ENCODE results near the gene NPAS2. TPM values are rescaled to one million over a fixed set of nuclear protein-coding genes. Genes with fewer than 3 reads are reported as not detected.

Gene NPAS2
- total RNA-seq, 1 donor, result 8.7 TPM

DNA sequence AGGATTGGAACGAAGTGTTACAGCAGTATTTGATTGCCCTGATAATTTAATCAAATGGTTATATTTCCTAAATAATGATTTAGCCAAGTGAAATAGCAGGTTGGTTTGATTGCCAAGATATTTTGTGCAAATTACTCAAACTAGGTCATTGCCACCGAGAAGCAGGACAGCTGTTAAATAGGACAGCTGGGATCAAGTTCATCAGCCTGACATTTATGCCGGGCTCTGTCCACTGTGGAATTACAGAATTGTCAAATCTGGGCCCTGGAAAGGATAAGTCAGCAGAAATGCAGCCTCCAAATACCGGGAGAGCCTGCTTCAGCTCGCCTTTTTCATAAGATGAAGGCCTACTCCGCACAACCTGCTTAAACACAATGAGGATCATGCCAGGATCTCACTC lies 108.3 kb downstream of the NPAS2 start:
- TF ChIP-seq, protein P1, sequence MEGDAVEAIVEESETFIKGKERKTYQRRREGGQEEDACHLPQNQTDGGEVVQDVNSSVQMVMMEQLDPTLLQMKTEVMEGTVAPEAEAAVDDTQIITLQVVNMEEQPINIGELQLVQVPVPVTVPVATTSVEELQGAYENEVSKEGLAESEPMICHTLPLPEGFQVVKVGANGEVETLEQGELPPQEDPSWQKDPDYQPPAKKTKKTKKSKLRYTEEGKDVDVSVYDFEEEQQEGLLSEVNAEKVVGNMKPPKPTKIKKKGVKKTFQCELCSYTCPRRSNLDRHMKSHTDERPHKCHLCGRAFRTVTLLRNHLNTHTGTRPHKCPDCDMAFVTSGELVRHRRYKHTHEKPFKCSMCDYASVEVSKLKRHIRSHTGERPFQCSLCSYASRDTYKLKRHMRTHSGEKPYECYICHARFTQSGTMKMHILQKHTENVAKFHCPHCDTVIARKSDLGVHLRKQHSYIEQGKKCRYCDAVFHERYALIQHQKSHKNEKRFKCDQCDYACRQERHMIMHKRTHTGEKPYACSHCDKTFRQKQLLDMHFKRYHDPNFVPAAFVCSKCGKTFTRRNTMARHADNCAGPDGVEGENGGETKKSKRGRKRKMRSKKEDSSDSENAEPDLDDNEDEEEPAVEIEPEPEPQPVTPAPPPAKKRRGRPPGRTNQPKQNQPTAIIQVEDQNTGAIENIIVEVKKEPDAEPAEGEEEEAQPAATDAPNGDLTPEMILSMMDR (IDR thresholded peaks at IDR 0.05; ENCODE audit: extremely low read depth, low read depth, low read length), result no peak
- no peak overlapping the region for H3K27ac ChIP-seq (ENCODE audit: low read depth, low read length)
- no peaks in the 10 kb centered on the region for H3K79me2 ChIP-seq (ENCODE audit: insufficient read depth, low read length)
- H3K4me3 ChIP-seq (ENCODE audit: insufficient read depth, low read length), result no peak overlapping the region
- H2AFZ ChIP-seq (ENCODE audit: low read length), result no peak overlapping the region
- DNase-seq (ENCODE audit: insufficient read length, low spot score, missing footprints), result no peak
- no peaks in the 10 kb centered on the region for H3K9me3 ChIP-seq (ENCODE audit: low read depth, low read length)
- H3K4me2 ChIP-seq (ENCODE audit: insufficient read depth, low read length), result no peak overlapping the region
- H3K4me1 ChIP-seq (ENCODE audit: insufficient read depth, low read length), result peaks cover 10% of the 10 kb centered on the region
- no peaks in the 10 kb centered on the region for H4K20me1 ChIP-seq (ENCODE audit: insufficient read depth, low read length)
- H3K36me3 ChIP-seq (ENCODE audit: insufficient read depth, low read length), result no peaks in the 10 kb centered on the region
- peaks cover 3% of the 10 kb centered on the region for H3K27me3 ChIP-seq (ENCODE audit: insufficient read depth, low read length)

DNA sequence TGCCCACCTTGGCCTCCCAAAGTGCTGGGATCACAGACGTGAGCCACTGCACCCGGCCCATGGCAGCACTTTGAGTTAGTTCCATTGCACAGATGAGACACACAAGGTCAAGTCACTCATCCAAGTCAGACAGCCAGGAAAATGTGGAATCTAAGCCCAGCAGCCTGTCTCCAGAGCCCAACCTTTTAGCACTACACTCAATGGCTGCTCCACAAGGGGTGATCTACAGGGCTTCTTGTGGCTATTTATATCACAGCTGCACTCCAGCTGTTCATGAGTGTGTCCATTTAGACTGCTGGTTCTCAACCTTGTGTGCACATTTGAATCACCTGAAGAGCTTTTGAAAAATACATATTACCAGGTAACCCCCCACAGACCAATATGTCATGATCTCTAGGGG lies 109.2 kb downstream of the NPAS2 start:
- Histone ChIP-seq H3K4me2 (ENCODE audit: insufficient read depth, low read length) (no peak overlapping the region), H4K20me1 (ENCODE audit: insufficient read depth, low read length) (no peaks in the 10 kb centered on the region), H3K79me2 (ENCODE audit: insufficient read depth, low read length) (no peaks in the 10 kb centered on the region), H3K27me3 (ENCODE audit: insufficient read depth, low read length) (peaks cover 3% of the 10 kb centered on the region), H2AFZ (ENCODE audit: low read length) (no peak overlapping the region), H3K4me1 (ENCODE audit: insufficient read depth, low read length) (peaks cover 8% of the 10 kb centered on the region), H3K27ac (ENCODE audit: low read depth, low read length) (no peak overlapping the region), H3K36me3 (ENCODE audit: insufficient read depth, low read length) (no peaks in the 10 kb centered on the region), H3K4me3 (ENCODE audit: insufficient read depth, low read length) (no peak overlapping the region), H3K9me3 (ENCODE audit: low read depth, low read length) (no peaks in the 10 kb centered on the region)
- DNase-seq (ENCODE audit: insufficient read length, low spot score, missing footprints), result no peak
- TF ChIP-seq, protein P1 (IDR thresholded peaks at IDR 0.05; ENCODE audit: extremely low read depth, low read depth, low read length), result no peak

DNA sequence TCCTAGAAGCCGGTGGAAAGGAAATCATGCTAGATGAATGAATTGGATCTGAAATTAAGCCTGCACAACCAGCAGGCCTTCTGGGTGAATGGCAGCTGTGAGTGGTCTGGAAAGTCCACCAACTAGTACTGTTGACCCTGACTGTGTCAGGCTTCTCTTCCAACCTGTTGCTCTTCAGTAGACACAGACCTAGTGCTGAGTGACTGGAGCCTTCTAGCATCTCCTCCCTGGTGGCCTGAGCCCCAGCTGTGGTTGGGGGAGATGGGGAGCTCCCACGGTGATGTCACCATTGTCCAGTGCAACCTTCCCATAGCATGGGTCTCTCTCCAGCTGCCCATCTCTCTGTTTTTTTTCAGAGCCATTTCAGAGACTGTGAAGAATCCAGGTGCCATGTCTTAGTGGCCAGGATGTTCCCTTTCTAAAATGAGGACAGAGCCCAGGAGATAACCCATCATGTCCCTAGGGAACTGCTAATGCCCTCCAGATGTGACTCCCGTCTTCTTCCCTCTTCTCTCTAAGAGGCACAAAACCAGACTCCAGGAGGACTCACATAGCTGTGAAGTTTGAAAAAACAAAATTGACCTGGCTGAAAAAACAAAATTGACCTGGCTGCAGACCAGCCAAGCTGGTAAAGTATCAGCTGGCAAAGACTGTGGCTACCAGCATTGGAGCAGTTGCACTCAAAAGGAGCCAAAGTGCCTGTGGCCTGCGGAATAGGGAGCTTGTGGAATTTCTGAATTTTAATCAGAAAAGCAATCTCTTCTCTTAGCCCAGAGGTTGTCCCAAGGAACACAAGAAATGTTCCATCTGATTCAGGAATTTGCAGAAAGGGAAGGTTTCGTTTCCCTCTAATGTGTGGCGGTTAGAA lies 114.8 kb downstream of the NPAS2 start:
- H3K79me2 ChIP-seq (ENCODE audit: insufficient read depth, low read length), result no peaks in the 10 kb centered on the region
- H3K36me3 ChIP-seq (ENCODE audit: insufficient read depth, low read length), result no peaks in the 10 kb centered on the region
- H3K27ac ChIP-seq (ENCODE audit: low read depth, low read length), result no peak overlapping the region
- no peak overlapping the region for H3K4me3 ChIP-seq (ENCODE audit: insufficient read depth, low read length)
- TF ChIP-seq, protein P1 (IDR thresholded peaks at IDR 0.05; ENCODE audit: extremely low read depth, low read depth, low read length), result no peak
- no peak for DNase-seq (ENCODE audit: insufficient read length, low spot score, missing footprints)
- peaks cover 15% of the 10 kb centered on the region for H3K4me1 ChIP-seq (ENCODE audit: insufficient read depth, low read length)
- no peaks in the 10 kb centered on the region for H3K9me3 ChIP-seq (ENCODE audit: low read depth, low read length)
- H2AFZ ChIP-seq (ENCODE audit: low read length), result no peak overlapping the region
- H3K27me3 ChIP-seq (ENCODE audit: insufficient read depth, low read length), result peaks cover 3% of the 10 kb centered on the region
- H3K4me2 ChIP-seq (ENCODE audit: insufficient read depth, low read length), result no peak overlapping the region
- H4K20me1 ChIP-seq (ENCODE audit: insufficient read depth, low read length), result no peaks in the 10 kb centered on the region

DNA sequence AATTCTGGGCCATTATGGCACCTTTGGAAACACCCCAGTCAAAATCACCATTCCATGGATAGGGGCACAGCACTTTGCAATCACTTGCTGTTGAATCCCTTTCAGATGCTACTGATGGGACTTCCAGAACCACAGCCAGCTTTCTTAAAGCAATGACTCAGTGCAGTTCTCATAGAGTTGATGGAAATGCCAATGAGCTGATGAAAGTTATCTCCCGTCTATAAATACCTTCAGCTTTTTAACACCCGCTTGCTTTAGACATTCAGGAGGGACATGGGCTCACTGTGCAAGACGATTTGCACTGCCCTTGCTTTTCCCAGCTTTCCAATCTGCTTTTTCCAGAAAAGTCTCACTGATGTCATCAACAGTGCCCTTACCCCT lies 115.4 kb downstream of the NPAS2 start:
- H3K27ac ChIP-seq (ENCODE audit: low read depth, low read length), result no peak overlapping the region
- TF ChIP-seq, protein P1 (IDR thresholded peaks at IDR 0.05; ENCODE audit: extremely low read depth, low read depth, low read length), result no peak
- peaks cover under 1% of the 10 kb centered on the region for H3K27me3 ChIP-seq (ENCODE audit: insufficient read depth, low read length)
- H3K36me3 ChIP-seq (ENCODE audit: insufficient read depth, low read length), result no peaks in the 10 kb centered on the region
- H4K20me1 ChIP-seq (ENCODE audit: insufficient read depth, low read length), result no peaks in the 10 kb centered on the region
- DNase-seq (ENCODE audit: insufficient read length, low spot score, missing footprints), result peak; percentile 88
- H2AFZ ChIP-seq (ENCODE audit: low read length), result no peak overlapping the region
- H3K9me3 ChIP-seq (ENCODE audit: low read depth, low read length), result no peaks in the 10 kb centered on the region
- H3K4me3 ChIP-seq (ENCODE audit: insufficient read depth, low read length), result no peak overlapping the region
- H3K4me1 ChIP-seq (ENCODE audit: insufficient read depth, low read length), result peaks cover 15% of the 10 kb centered on the region
- peak overlapping the region; percentile 17 for H3K4me2 ChIP-seq (ENCODE audit: insufficient read depth, low read length)
- no peaks in the 10 kb centered on the region for H3K79me2 ChIP-seq (ENCODE audit: insufficient read depth, low read length)

Measured in osteoblast (primary cell).